GM12891 (cell line): ENCODE measurements around the gene GABBR2.

Experiments
- PAX5 ChIP-seq: IDR thresholded peaks from 2 replicates; pipeline ENCODE4 v1.6.1; 2011; ENCODE audit warnings: low read length, moderate library complexity, mild to moderate bottlenecking; ENCODE audit not compliant: insufficient read depth, severe bottlenecking
- POLR2A ChIP-seq: IDR thresholded peaks from 2 replicates; pipeline ENCODE4 v1.6.1; 2011; ENCODE audit warnings: low read depth, low read length, control low read depth
- POLR2AphosphoS5 ChIP-seq: IDR thresholded peaks from 2 replicates; pipeline ENCODE4 v1.6.1; 2011; ENCODE audit warnings: low read depth, low read length, control low read depth
- POU2F2 ChIP-seq: IDR thresholded peaks from 2 replicates; pipeline ENCODE4 v1.6.1; 2011; ENCODE audit warnings: low read depth, mild to moderate bottlenecking, control low read depth, low read length, moderate library complexity
- SPI1 ChIP-seq: IDR thresholded peaks from 2 replicates; pipeline ENCODE4 v1.6.1; 2011; ENCODE audit warnings: low read depth, low read length, control low read depth
- TAF1 ChIP-seq: IDR thresholded peaks from 2 replicates; pipeline ENCODE4 v1.6.1; 2011; ENCODE audit warnings: low read depth, low read length, control low read depth

- TF ChIP-seq POLR2AphosphoS5 (no peak), POLR2A (no peak), TAF1 (no peak), PAX5 (no peak), POU2F2 (no peak), SPI1 (no peak)
These were observed 159.3 kb downstream of the GABBR2 start for GRCh38 chr9:98549401-98549800.
